Measurements from ENCODE around the gene SFT2D1. TPM values are rescaled to one million over a fixed set of nuclear protein-coding genes. Genes with fewer than 3 reads are reported as not detected.

SFT2D1 gene
- total RNA-seq, 2 donors from 2014 or later, result 11.5 to 28.0 TPM

DNA sequence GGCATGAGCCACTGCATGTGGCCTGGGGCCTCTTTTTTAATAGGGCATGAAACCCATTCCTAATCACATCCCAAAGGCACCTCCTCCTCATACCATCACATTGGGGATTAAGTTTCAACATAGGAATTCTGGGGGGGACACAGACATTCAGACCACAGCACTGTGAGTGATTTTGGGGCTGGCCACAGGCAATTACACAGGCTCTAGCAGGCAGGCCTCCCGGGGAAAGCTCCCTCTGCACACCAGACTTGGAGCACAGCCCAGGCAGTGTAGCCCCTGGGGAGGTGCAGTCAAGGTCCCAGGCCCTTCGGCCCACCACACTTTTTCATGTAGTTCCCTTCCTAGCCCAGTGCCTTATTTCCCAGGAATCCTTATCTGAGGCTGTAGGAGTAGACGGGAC, 5.5 kb downstream of the SFT2D1 start:
- Histone ChIP-seq H3K4me1 (peaks cover 26% of the 10 kb centered on the region), H3K27me3 (no peaks in the 10 kb centered on the region), H3K4me3 (no peak overlapping the region), H3K27ac (no peak overlapping the region), H3K9me3 (no peaks in the 10 kb centered on the region), H3K36me3 (replicated peaks in 1 of 2; ENCODE audit: insufficient read depth in 1 of 2, low read depth in 2 of 2) (peaks cover 0 to 3% of the 10 kb centered on the region in 2 donors)
- TF ChIP-seq, protein P1, sequence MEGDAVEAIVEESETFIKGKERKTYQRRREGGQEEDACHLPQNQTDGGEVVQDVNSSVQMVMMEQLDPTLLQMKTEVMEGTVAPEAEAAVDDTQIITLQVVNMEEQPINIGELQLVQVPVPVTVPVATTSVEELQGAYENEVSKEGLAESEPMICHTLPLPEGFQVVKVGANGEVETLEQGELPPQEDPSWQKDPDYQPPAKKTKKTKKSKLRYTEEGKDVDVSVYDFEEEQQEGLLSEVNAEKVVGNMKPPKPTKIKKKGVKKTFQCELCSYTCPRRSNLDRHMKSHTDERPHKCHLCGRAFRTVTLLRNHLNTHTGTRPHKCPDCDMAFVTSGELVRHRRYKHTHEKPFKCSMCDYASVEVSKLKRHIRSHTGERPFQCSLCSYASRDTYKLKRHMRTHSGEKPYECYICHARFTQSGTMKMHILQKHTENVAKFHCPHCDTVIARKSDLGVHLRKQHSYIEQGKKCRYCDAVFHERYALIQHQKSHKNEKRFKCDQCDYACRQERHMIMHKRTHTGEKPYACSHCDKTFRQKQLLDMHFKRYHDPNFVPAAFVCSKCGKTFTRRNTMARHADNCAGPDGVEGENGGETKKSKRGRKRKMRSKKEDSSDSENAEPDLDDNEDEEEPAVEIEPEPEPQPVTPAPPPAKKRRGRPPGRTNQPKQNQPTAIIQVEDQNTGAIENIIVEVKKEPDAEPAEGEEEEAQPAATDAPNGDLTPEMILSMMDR (IDR thresholded peaks at IDR 0.05), result no peak
- no peak for TF ChIP-seq POLR2A (IDR thresholded peaks at IDR 0.05)
- intact Hi-C loops (cut with DNase I), result no loop called here
- no peak for ATAC-seq
- DNase-seq, result no peak
- WGBS, 2 donors, result 82 to 92% methylated on average over 3 of the region's 3 CpGs

DNA sequence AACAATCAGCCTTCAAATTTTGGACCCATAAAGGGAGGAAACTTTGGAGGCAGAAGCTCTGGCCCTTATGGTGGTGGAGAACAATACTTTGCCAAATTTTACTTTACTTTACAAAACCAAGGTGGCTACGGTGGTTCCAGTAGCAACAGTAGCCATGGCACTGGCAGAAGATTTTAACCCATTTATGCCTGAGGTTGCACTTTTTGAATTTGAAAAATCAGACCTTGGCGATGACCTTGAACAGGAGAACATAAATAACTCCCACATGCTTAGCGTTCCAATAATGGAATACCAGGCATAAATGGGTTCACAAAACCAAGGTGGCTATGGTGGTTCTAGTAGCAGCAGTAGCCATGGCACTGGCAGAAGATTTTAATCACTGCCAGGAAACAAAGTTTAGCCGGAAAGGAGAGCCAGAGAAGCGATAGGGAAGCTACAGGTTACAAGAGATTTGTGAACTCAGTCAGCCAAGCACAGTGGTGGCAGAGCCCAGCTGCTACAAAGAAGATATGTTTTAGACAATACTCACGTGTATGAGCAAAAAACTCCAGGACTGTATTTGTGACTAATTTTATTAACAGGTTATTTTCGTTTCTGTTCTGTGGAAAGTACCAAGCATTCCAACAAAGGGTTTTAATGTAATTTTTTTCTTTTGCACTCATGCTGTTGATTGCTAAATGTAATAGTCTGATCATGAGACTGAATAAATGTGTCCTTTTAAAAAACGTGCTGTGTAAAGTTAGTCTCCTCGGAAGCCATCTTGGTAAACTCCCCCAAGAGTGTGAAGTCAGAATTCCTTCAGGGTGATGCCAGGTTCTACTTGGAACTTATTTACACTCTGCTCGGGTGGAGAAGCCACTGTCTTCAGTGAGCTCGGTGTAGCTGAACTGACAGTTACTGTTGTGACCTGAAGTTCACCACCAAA, 6.7 kb downstream of the SFT2D1 start:
- Histone ChIP-seq H3K4me1 (peaks cover 18% of the 10 kb centered on the region), H3K9me3 (no peaks in the 10 kb centered on the region), H3K27ac (no peak overlapping the region), H3K36me3 (replicated peaks in 1 of 2; ENCODE audit: insufficient read depth in 1 of 2, low read depth in 2 of 2) (peaks cover 0 to 3% of the 10 kb centered on the region in 2 donors), H3K4me3 (no peak overlapping the region), H3K27me3 (no peaks in the 10 kb centered on the region)
- WGBS, 2 donors, result 84 to 88% methylated on average over 11 of the region's 11 CpGs
- intact Hi-C loops (cut with DNase I), result no loop called here
- TF ChIP-seq, protein P1 (IDR thresholded peaks at IDR 0.05), result no peak
- no peak for TF ChIP-seq POLR2A (IDR thresholded peaks at IDR 0.05)
- ATAC-seq (no peak), DNase-seq (no peak)

DNA sequence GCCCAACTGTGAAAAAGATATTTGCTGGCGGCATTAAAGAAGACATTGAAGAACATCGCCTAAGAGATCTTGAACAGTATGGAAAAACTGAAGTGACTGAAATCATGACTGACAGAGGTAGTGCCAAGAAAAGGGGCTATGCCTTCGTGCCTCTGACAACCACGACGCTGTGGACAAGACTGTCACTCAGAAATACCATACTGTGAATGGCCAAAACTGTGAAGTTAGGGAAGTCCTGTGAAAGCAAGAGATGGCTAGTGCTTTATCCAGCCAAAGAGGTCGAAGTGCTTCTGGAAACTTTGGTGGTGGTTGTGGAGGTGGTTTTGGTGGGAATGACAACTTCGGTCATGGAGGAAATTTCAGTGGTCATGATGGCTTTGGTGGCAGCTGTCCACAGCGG, 7.5 kb downstream of the SFT2D1 start:
- TF ChIP-seq, protein P1 (IDR thresholded peaks at IDR 0.05), result no peak
- TF ChIP-seq POLR2A (IDR thresholded peaks at IDR 0.05), result no peak
- 91 to 93% methylated on average over 8 of the region's 8 CpGs for WGBS, 2 donors
- intact Hi-C loops (cut with DNase I), result no loop called here

DNA sequence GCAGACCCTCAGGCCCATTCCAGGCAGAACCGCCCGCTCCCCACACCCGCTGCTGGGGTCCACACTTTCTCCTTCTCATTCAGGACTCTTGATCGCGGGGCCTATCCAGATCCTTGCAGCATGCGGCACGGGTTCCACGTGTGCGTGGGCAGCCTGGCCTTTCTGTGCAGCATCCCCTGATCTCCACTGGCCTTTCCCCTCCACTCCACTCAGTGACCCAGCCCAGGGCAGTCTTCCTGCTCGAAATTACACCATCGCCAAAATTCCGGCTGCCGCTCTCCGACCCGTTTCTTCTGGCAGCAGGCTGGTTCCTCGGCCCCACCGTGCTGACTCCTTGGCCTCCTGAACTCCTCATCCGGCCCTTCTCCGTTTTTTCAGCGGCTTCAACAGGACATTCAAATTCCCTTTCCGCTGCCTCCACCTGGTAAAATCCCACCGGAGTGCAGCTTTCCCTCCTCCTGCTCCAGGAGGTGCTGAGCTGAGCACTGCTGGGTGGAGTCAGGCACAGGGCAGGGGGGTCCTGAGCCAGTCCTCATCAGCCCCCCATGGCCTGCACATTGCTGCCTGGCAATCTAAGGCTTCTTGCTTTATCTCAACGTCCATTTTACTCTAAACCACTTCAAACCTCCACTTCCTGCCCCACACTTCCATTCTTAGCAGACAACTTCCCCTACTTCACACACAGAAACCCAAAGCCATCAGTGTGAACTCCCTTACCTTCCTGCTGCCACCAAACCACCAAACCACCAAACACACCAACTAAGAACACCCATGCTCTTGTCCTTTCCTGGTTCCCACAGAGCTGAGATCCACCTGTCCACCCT, 9.0 kb downstream of the SFT2D1 start:
- H3K27ac ChIP-seq, result no peak overlapping the region
- peaks cover 0 to 6% of the 10 kb centered on the region in 2 donors for H3K36me3 ChIP-seq (replicated peaks in 1 of 2; ENCODE audit: insufficient read depth in 1 of 2, low read depth in 2 of 2)
- H3K27me3 ChIP-seq, result no peaks in the 10 kb centered on the region
- peaks cover 5% of the 10 kb centered on the region for H3K4me1 ChIP-seq
- WGBS, 2 donors, result 78 to 85% methylated on average over 23 of the region's 23 CpGs
- DNase-seq (no peak), ATAC-seq (no peak)
- intact Hi-C loops (cut with DNase I), result no loop called here
- no peak overlapping the region for H3K4me3 ChIP-seq
- no peaks in the 10 kb centered on the region for H3K9me3 ChIP-seq
- no peak for TF ChIP-seq POLR2A (IDR thresholded peaks at IDR 0.05)
- TF ChIP-seq, protein P1 (IDR thresholded peaks at IDR 0.05), result no peak

More for the DNA sequence above, 7.5 kb downstream of the SFT2D1 start:
- Histone ChIP-seq H3K27me3 (no peaks in the 10 kb centered on the region), H3K4me1 (peaks cover 13% of the 10 kb centered on the region), H3K36me3 (replicated peaks in 1 of 2; ENCODE audit: insufficient read depth in 1 of 2, low read depth in 2 of 2) (peaks cover 0 to 3% of the 10 kb centered on the region in 2 donors), H3K9me3 (no peaks in the 10 kb centered on the region), H3K27ac (no peak overlapping the region), H3K4me3 (no peak overlapping the region)
- DNase-seq (no peak), ATAC-seq (no peak)

All from body of pancreas (tissue), 4 donors.